DMS153 (cell line): ENCODE data around the gene EFHD2.
A peak's percentile ranks its signal among the peaks of the same experiment; 100 is the strongest.
"Not testable (repeated sequence)": the region's sequence is repeated elsewhere in the genome, so short reads cannot be mapped to it uniquely, and the experiment has no call there.

Source experiments
- DNase-seq: peaks from one replicate; lab custom pipeline; 2025; lab: John Stamatoyannopoulos, UW

The EFHD2 gene

DNA sequence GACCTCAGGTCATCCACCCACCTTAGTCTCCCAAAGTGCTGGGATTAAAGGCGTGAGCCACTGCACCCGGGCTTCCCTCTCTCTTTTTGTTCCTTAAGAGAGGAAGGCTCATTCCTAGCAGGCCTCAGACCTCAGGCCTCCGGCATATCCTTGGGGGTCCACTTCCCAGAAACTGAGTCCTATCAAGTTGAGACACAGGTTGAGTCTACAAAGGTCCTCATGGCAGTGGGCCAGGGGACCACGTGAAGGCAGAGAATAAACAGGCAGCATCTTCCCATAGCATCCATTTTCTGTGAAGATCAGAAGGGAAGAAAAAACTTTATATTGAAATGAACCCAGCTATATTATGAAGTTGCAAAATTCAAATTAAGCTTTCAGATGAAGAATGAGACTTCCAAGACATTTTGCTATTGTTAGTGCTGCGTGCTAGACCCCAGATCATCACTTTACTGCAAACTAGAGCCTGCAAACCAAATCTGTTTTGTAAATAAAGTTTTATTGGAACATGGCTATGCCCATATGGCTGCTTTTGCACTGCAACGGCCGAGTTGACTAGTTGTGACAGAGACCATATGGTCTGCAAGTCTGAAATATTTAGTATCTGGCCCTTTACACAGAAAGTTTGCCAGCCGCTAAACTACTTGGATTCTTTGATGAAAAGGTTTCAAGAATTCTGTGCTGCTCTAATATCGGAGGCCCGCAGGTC lies 43.3 kb downstream of the EFHD2 start:
- no peak for DNase-seq

DNA sequence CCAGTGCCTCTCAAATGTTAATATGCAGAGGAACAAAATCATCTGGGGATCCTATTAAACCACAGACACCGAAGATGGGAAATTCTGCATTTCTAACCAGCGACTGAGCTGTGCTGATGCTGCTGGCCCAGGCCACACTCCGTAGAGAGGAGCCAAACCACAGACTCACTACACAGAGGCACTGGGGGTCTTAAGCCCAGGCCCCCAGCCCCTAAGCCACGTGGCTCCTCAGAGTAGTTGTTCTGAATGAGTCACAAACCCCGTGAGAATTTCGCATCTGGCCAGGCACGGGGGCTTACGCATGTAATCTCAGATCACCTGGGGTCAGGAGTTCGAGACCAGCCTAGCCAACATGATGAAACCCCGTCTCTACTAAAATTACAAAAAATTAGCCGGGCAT lies 44.0 kb downstream of the EFHD2 start:
- no peak for DNase-seq

DNA sequence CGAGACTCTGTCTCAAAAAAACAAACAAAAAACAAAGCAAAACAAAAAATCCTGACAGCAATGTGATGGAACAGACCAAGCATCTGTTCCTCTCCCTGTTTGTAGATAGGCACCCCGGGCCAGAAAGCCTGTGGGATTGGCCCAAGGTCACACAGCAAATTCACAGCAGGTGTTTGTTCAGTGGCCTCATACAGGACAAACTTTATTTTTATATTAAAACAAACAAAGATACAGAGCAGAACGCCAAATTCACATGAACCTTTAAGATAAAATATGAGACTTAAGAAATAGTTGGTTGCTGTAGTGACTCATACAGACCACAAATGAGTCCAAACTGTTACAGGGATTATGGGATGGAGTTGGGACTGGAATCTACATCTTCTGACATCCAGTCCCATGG lies 44.6 kb downstream of the EFHD2 start:
- DNase-seq: no peak

DNA sequence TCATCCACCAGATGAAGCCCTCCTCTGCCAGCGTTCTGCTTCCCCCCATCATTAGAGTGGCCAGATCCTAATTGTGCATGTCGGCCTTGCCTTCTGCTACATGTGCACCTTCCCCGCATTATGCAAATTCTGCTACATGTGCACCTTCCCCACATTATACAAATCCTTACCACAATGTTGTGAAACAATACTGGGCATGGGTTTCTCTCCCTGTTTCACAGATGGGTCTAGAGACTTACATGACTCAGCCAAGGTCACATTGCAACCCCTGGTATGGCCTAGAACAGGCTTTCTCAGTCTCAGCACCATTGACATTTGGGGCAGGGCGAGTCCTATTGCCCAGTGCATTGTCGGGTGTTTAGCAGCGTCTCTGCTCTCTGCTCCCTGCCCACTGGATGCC lies 45.8 kb downstream of the EFHD2 start:
- DNase-seq: no peak

DNA sequence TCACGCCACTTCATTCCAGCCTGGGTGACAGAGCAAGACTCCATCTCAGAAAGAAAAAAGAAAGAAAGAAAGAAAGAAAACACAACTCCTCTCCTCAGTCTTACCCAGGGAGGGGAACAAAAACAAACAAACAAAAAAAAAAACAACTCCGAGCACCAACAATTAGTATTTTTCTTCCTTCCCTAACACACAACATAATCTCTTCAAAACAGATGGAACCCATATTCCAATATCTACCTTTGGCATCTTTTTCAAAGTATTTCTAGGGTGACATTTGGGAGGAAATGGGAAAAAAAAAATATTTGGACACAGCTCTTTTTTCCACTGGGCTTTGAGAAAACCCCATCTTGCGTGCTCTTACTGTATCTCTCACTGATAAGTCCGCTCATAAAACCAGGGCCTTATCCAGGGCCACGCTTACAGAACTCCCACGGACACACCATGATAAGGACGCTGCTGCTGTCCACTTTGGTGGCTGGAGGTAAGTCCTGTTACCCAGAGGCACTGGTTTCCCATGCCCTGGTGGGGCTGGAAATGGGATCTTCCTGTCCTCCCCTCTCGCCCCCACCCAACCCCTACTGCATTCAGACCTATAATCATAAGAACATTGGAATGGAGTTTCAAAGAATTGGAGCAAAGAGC lies 46.7 kb downstream of the EFHD2 start, which contains the start of gene CELA2A:
CELA2A (plus strand) TSS at position 420 of the 642 bp plus-strand sequence; CDS start at position 442, 22 bp downstream.
- no peak for DNase-seq

DNA sequence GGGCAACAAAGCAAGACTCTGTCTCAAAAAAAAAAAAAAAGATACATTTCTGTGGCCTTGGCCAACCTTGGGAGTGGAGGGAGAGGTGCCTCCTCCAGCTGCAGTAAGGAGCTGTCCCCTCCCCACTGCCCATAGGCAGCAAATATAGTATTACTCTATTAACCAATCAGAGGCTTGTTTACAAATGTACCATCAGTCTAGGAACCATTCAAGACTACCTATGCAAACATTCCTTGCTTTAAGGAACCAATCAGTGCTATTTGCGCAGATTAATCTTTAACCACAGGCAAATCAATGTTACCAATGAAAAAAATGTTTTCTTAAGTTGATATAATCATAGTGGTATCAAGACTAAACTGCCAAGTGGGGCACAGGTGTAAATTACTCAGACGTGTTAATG lies 47.9 kb downstream of the EFHD2 start:
- DNase-seq: no peak

DNA sequence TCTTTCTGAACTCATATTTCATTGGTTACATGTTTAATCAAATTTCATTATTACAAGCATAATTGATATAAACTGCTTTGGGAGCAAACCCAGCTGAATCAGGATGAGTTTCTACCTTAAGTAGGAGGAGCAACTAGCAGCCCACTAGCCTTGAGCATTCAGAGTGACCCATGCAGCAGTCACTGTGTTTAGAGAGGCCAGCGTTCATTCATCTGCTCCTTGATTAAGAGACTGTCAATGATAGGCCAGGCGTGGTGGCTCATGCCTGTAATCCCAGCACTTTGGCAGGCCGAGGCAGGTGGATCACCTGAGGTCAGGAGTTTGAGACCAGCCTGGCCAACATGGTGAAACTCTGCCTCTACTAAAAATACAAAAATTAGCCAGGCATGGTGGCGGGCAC lies 48.7 kb downstream of the EFHD2 start:
- not testable (repeated sequence) for DNase-seq

DNA sequence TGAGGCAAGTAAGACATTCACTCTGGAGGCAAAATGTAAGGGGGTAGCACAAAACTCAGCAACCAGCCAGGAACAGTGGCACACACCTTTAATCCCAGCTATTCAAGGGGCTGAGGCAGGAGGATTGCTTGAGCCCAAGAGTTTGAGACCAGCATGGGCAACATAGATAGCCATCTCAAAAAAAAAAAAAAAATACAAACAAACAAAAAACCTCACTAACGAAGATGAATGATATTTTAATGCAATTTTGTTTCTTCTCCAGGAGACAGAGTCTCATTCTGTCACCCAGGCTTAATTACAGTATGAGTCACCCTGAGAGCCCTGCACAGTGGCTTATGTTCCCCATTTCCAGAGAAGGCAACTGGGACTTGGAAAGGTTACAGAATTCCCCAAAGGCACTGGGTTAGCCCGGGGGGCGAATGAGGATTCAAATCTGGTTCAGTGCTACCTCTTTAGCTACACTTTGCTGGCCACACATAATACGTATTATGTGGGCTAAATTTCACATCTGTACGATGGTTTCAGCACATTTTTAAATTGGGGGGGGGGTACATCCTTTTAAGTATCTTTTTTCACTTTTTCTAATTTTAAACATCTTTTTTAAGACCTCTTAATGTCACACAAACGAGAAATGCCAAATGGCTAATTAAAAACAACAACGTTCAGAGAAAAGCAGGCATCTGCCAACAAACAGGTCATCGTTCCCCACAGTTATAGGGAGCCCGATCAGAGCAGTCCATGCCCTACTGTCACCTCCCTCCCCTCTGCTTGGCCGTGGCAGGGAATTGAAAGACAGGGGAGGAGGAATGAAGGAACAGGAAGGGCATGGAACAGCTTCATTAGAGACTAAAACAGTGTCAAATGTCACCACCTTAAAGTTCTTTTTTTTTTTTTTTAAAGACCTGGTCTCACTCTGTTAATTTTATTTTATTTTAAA lies 50.4 kb downstream of the EFHD2 start:
- no peak for DNase-seq

DNA sequence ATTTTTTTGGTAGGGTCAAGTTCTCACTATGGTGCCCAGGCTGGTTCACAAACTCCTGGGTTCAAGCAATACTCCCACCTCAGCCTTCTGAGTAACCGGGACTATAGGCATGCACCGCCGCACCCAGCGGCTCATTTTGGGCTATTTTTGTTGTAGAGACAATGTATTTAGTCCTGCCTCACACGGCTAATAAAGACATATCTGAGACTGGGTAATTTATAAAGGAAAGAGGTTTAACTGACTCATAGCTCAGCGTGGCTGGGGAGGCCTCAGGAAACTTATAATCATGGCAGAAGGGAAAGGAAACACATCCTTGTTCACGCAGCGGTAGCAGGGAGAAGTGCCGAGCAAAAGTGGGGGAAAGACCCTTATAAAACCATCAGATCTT lies 51.0 kb downstream of the EFHD2 start:
- DNase-seq: no peak

DNA sequence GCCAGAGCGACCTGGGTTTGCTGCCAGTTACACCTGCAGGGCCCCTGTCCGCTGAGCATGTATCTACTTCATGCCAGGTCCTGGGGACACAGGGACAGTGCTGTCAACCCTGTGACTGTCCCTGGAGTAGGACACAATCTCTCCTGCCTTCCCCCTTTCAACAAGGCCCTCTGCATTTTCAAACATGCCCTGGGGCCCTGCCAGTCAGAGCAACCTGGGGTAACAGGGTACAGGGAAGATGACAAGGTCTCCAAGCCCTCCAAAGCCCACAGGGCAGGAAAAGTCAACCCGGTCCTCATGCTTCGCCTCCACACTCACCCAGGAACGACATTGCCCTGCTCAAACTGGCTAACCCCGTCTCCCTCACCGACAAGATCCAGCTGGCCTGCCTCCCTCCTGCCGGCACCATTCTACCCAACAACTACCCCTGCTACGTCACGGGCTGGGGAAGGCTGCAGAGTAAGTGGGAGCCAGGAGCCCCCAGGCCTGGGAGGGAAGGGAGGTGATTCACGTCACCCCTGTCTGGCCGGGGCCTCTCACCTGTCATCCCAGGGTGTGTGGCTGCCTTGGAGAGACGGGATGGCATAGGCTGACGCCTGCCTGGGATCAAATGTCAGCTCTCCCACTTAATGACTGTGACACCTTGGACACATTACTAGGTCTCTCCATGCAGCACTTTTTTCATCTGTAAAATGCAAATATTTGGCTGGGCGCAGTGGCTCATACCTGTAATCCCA lies 53.5 kb downstream of the EFHD2 start:
- DNase-seq: peak; percentile 36

DNA sequence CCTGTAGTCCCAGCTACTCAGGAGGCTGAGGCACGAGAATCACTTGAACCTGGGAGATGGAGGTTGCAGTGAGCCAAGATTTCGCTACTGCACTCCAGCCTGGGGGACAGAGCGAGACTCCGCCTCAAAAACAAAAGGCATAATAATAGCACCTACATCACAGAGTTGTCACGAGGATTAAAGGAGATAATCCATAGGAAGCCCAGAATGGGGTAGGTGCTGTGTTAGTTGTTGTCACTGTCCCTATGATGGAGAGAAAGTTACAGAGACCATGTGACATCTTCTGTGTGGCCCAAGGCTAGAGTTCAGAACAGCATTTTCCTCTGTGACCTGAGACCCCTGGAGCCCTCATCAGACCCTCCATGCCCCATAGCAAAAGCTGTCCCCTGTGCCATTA lies 54.2 kb downstream of the EFHD2 start:
- not testable (repeated sequence) for DNase-seq

DNA sequence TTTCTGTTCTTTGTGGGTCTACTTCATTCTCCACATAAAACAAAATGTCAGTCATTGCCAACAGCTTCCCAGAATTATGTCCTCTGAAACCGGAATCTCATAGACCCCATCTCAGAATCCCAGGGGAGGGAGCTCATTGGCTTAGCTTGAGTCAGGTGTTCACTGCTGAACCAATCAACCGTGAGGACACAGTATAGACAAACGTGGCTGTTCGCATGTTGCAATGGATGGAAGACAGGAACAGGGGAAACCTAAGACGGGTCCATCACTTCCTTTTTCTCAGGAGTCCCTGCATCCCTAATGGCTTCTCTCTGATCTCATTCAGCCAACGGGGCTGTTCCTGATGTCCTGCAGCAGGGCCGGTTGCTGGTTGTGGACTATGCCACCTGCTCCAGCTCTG lies 56.0 kb downstream of the EFHD2 start:
- DNase-seq: no peak

DNA sequence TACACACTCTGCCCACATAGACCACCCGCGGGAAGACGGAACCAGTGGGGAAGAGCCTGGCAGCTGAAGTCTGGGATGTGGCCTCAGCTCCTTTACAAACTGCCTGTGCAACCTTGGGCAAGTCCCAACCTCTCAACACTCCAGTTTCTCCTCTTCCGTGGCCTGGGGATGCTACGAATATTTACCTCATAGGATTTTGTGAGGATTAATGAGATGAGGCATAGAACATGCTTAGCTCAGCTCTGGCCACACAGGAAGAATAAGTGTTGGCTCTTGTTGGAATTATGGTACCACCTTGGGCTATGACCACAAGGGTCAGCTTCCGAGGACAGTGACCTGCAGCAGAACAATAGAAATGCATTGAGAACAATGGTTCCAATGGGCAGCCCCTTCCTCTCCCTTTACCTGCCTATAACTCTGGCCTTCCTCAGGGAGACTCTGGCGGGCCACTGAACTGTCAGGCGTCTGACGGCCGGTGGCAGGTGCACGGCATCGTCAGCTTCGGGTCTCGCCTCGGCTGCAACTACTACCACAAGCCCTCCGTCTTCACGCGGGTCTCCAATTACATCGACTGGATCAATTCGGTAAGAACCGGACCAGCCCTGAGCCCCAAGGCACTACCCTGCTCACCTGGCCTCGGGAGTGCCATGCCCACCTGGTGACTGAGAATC lies 57.4 kb downstream of the EFHD2 start:
- not testable (repeated sequence) for DNase-seq

DNA sequence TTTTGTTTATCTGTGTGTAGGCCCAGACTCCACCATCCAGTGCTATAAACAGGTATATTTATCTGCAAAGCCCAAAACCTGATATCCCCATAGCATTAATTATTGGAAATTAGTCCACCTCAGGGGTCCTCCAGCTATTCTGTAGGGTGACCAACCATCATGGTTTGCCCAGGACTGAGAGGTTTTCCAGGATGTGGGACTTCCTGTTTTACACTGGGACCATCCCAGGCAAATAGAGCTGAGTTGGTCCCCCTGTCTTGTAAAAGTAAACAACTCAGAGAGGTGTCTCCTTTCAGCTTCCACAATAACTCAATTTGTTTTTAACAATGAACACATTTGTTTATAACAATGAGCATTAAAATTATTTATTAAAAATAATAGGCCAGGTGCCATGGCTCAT lies 58.5 kb downstream of the EFHD2 start:
- DNase-seq: no peak

DNA sequence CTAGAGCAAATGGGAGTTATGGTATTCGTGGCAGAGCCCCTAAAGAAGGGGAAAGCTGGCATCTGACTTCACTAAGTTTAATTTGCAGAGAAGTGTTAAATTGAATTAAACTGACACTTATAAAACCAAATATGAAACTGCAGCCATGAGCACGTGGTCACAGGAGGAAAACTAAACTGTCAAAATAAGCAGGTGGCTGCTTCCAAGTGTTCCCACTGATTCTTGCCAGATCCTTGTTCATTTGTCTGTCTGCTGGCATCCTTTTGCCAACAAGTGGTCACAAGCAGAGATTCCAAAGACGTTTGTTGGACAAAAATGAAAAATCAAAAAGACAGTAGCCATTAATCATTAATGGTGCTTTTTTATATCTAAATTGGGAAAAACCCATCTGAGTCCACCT lies 59.7 kb downstream of the EFHD2 start:
- DNase-seq: no peak

DNA sequence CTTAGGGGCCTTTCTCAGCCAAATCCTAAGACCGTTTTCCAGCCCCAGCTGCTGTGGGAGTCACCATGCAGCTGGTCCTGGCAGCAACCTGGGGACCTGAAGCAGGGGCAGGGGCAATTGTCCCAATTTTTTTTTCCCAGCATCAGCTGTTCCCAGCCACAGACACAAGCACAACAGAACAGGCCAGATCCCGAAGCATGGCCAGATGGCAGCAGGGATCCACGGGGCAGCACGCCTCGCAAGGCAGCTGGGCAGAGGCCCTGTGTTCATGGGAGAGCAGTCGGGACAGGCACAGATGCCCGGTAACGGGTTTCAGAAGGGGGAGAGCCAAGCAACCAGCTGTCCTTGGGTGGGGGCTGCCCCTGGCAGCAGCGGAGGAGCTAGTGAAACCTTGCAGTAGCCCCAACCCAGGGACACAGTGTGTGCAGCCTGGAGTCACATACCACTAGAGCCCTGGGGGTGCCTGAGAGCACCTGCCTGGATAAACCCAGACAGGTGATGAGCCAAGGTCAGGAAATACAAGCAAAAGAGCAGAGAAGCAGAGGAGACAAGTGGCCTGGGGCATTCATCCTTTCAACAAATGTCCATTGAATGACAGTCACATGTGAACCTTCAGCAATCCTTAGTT lies 60.2 kb downstream of the EFHD2 start:
- DNase-seq: not testable (repeated sequence)

DNA sequence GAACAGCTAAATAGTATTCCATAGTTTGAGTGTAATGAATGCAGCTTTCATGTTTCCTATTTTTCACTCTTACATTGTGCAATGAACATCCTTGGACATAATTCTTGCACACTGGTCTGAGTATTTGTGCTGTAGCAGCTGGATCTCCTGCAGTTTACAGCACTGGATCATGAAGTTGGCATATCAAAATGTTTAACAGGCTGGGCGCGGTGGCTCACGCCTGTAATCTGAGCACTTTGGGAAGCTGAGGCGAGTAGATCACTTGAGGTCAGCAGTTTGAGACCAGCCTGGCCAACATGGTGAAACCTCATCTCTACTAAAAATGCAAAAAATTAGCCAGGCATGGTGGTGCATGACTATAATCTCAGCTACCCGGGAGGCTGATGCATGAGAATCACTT lies 61.4 kb downstream of the EFHD2 start:
- not testable (repeated sequence) for DNase-seq

DNA sequence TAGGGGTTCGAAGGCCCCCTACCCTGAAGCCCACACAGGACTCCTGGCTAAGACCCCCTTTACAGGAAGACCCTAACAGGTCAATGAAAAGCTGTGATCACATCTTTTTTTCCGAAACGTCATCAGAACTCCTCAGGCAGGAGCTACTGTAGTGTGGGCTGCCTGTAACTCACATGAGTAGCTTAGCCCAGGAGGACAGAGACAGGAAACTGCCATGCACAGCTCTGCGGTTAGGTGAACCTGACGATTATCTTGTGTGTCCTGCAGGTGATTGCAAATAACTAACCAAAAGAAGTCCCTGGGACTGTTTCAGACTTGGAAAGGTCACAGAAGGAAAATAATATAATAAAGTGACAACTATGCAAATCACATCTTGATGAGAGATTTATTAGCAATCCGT lies 62.0 kb downstream of the EFHD2 start:
- not testable (repeated sequence) for DNase-seq

DNA sequence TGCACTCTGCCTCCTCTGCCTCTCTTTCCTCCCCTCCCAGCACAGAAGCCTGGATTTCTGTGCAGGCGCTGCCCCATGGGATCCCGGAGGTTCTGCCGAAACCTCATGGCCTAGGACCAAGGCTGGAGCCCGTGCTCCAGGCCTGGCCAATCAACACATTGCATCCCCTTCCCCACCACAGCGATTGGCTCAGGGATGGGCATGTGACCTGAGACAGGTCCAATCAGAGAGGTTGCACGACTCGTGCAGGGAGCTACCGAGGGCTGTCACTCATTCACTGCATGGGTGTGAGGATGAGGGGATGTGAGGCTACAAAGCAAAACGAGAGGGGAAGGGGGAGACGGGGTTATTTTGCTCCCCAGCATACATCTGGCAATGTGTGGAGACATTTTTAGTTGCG lies 62.9 kb downstream of the EFHD2 start:
- no peak for DNase-seq

DNA sequence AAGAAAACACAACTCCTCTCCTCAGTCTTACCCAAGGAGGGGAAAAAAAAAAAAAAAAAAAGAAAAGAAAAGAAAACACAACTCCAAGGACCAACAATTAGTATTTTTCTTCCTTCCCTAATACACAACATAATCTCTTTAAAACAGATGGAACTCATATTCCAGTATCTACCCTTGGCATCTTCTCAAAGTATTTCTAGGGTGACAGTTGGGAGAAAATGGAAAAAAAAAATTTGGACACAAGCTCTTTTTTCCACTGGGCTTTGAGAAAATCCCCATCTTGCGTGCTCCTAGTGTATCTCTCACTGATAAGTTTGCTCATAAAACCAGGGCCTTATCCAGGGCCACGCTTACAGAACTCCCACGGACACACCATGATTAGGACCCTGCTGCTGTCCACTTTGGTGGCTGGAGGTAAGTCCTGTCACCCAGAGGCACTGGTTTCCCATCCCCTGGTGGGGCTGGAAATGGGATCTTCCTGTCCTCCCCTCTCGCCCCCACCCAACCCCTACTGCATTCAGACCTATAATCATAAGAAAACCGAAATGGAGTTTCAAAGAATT lies 66.1 kb downstream of the EFHD2 start, which contains the start of gene CELA2B:
CELA2B (plus strand) TSS at position 353 of the 563 bp plus-strand sequence; CDS start at position 375, 22 bp downstream.
- no peak for DNase-seq
